Aorta (tissue), 5 donors: Measurements from ENCODE around the gene TEDC2. TPM values are rescaled to one million over a fixed set of nuclear protein-coding genes. Genes with fewer than 3 reads are reported as not detected.

Experiments
- ATAC-seq: fragments of 200-7000 bp; cut with Tn5 transposase; one replicate; pipeline ENCODE4 v1.9.1; 2022; ENCODE audit warnings: moderate library complexity; ENCODE audit not compliant: low FRiP score
- DNase-seq, 2 donors: peaks; one replicate each; pipeline ENCODE4 v3.0.0-alpha.2; 2020
- H3K27ac ChIP-seq, 2 donors: one replicate each; pipeline ENCODE4 v1.5.1; 2013; ENCODE audit warnings: low read length in 2 of 2, mild to moderate bottlenecking in 2 of 2, moderate library complexity in 2 of 2, control low read depth in 1 of 2, inconsistent platforms in 1 of 2, low read depth in 1 of 2
- H3K27me3 ChIP-seq, 2 donors: one replicate each; pipeline ENCODE4 v1.6.1; 2013; ENCODE audit warnings: control low read depth in 1 of 2, low read length in 1 of 2, mild to moderate bottlenecking in 1 of 2, moderate library complexity in 1 of 2; ENCODE audit not compliant: insufficient read depth in 2 of 2, control insufficient read depth in 1 of 2
- H3K36me3 ChIP-seq, 2 donors: one replicate each; pipeline ENCODE4 v1.6.1; 2013; ENCODE audit warnings: control low read depth in 1 of 2, low read length in 1 of 2, mild to moderate bottlenecking in 1 of 2; ENCODE audit not compliant: insufficient read depth in 2 of 2, control insufficient read depth in 1 of 2
- H3K4me1 ChIP-seq, 2 donors: one replicate each; pipeline ENCODE4 v1.6.1; 2013; ENCODE audit warnings: low read length in 2 of 2, control low read depth in 1 of 2, mild to moderate bottlenecking in 1 of 2, moderate library complexity in 1 of 2; ENCODE audit not compliant: insufficient read depth in 2 of 2, control insufficient read depth in 1 of 2
- H3K4me3 ChIP-seq, 2 donors: one replicate each; pipeline ENCODE4 v1.5.1; 2013; ENCODE audit warnings: low read length in 2 of 2, control low read depth in 1 of 2, mild to moderate bottlenecking in 1 of 2
- H3K9me3 ChIP-seq: one replicate; pipeline ENCODE4 v1.6.1; 2013; ENCODE audit warnings: mild to moderate bottlenecking, low read length; ENCODE audit not compliant: control insufficient read depth
- WGBS, 2 donors: extraction: QIAGEN DNeasy Blood & Tissue Kit; methylation state at CpG; one replicate each; pipeline ENCODE4 v1.1.7; 2013; 5-methylcytosine and 5-hydroxymethylcytosine counted together
- intact Hi-C, 2 donors: fragments of 100-400 bp; cut with DNase I; formaldehyde crosslinking; loops; one replicate each; pipeline versions ENCODE4 v1.14.2 to v1.15.0; 2022
- polyA plus RNA-seq, 2 donors: library from polyadenylated mRNA; stranded (reverse); fragments of 200-250 nt; gene quantifications; one replicate each; pipeline ENCODE4 v1.2.3, GENCODE V29; 2013
- total RNA-seq, 2 donors: library from RNA; stranded (reverse); fragmentation: NEBNext Ultra II Directional; extraction: Animal tissue kit (Norgen Biotek cat#: 25700); gene quantifications; one replicate each; pipeline ENCODE4 v1.2.1, GENCODE V29; 2021
- donor health status: healthy with polysubstance abuse.
- donor health status: Bipolar disorder and iron deficiency.
- donor health status: DM: no; HTN: no; CAD: no.
- donor health status: DM: no; HTN: no; CAD: no.
- donor health status: DM: yes; HTN: yes; CAD: no.

TEDC2 gene
- total and polyA plus RNA-seq, 4 donors: 0.38 to 1.6 (median 0.73) TPM

GRCh38 chr16:2507052-2507659, 47.2 kb downstream of the TEDC2 start:
- Histone ChIP-seq H3K9me3 (no peaks in the 10 kb centered on the region), H3K4me1 (no peaks in the 10 kb centered on the region), H3K27ac (no peak overlapping the region), H3K27me3 (no peaks in the 10 kb centered on the region), H3K36me3 (no peaks in the 10 kb centered on the region), H3K4me3 (no peak overlapping the region)
- 81 to 84% methylated on average over 14 of the region's 14 CpGs for WGBS, 2 donors
- intact Hi-C loops: no loop called here
- no peak for ATAC-seq
- peak in 1 of 2 donors; percentile 84 for DNase-seq

GRCh38 chr16:2507665-2508064, 47.8 kb downstream of the TEDC2 start:
- DNase-seq (peak in 1 of 2 donors; percentile 86), ATAC-seq (no peak)
- Histone ChIP-seq H3K27me3 (no peaks in the 10 kb centered on the region), H3K9me3 (no peaks in the 10 kb centered on the region), H3K4me1 (no peaks in the 10 kb centered on the region), H3K4me3 (no peak overlapping the region), H3K27ac (no peak overlapping the region), H3K36me3 (no peaks in the 10 kb centered on the region)
- intact Hi-C loops: no loop called here
- 88 to 89% methylated on average over 11 of the region's 11 CpGs for WGBS, 2 donors

GRCh38 chr16:2508722-2509400, 49.0 kb downstream of the TEDC2 start:
- intact Hi-C loops: no loop called here
- Histone ChIP-seq H3K36me3 (no peaks in the 10 kb centered on the region), H3K27me3 (no peaks in the 10 kb centered on the region), H3K9me3 (no peaks in the 10 kb centered on the region), H3K27ac (no peak overlapping the region), H3K4me1 (no peaks in the 10 kb centered on the region), H3K4me3 (no peak overlapping the region)
- 88 to 92% methylated on average over 18 of the region's 18 CpGs for WGBS, 2 donors
- ATAC-seq (no peak), DNase-seq (peak in 1 of 2 donors; percentile 42)

- intact Hi-C loops: no loop called here
- Histone ChIP-seq H3K9me3 (no peaks in the 10 kb centered on the region), H3K4me1 (no peaks in the 10 kb centered on the region), H3K4me3 (no peak overlapping the region), H3K27me3 (no peaks in the 10 kb centered on the region), H3K36me3 (no peaks in the 10 kb centered on the region), H3K27ac (no peak overlapping the region)
- peak; percentile 85 to 94 for DNase-seq
- peak; percentile 27 for ATAC-seq
- 38% methylated on average over 22 to 24 of the region's 24 CpGs for WGBS, 2 donors
These were observed 51.4 kb downstream of the TEDC2 start for GRCh38 chr16:2511128-2511800.

GRCh38 chr16:2511996-2512734, 52.3 kb downstream of the TEDC2 start:
- Histone ChIP-seq H3K4me3 (no peak overlapping the region), H3K9me3 (no peaks in the 10 kb centered on the region), H3K36me3 (no peaks in the 10 kb centered on the region), H3K27me3 (no peaks in the 10 kb centered on the region), H3K27ac (no peak overlapping the region), H3K4me1 (no peaks in the 10 kb centered on the region)
- ATAC-seq (no peak), DNase-seq (no peak)
- intact Hi-C loops: no loop called here
- 90 to 91% methylated on average over 17 of the region's 17 CpGs for WGBS, 2 donors

GRCh38 chr16:2512735-2513404, 53.0 kb downstream of the TEDC2 start:
- ATAC-seq: no peak
- H3K36me3 ChIP-seq: no peaks in the 10 kb centered on the region
- H3K27ac ChIP-seq: no peak overlapping the region
- no peaks in the 10 kb centered on the region for H3K27me3 ChIP-seq
- H3K4me3 ChIP-seq: no peak overlapping the region
- DNase-seq: peak in 1 of 2 donors; percentile 52
- H3K9me3 ChIP-seq: no peaks in the 10 kb centered on the region
- intact Hi-C loops: no loop called here
- WGBS, 2 donors: 46 to 48% methylated on average over 14 to 15 of the region's 15 CpGs
- no peaks in the 10 kb centered on the region for H3K4me1 ChIP-seq

GRCh38 chr16:2513405-2514332, 53.8 kb downstream of the TEDC2 start, which contains the start of gene ATP6V0C:
TSS of gene ATP6V0C (plus strand) at chr16:2513952. CDS start at chr16:2514104, 152 bp downstream.
- 1 to 2% methylated on average over 68 to 122 of the region's 122 CpGs for WGBS, 2 donors
- Histone ChIP-seq H3K4me3 (peak within 1 kb of the TSS; percentile 86 to 94), H3K27ac (peak within 1 kb of the TSS; percentile 61 to 83), H3K9me3 (no peaks in the 10 kb centered on the region), H3K4me1 (no peaks in the 10 kb centered on the region), H3K36me3 (no peaks in the 10 kb centered on the region), H3K27me3 (no peaks in the 10 kb centered on the region)
- ATAC-seq (peak; percentile 91), DNase-seq (peak; percentile 95 to 97)
- intact Hi-C loops: no loop called here
